ENCODE results near the gene MINDY1.

GRCh38 chr1:151008244-151009205 is 1.8 kb upstream of the MINDY1 start, which contains the start of gene PRUNE1:
- TF ChIP-seq CTCF (IDR thresholded peaks at IDR 0.05 in 8 of 11, conservative IDR thresholded peaks at IDR 0.05 in 3 of 11): peak in 8 of 11 experiments; percentile 15 to 52 (median 40)
- peak; percentile 85 to 93 (median 86) for TF ChIP-seq POLR2AphosphoS5 (IDR thresholded peaks at IDR 0.05)
